Erythroblast (primary cell): Measurements from ENCODE around the gene MAP7D1.

Source experiments
- GATA1 ChIP-seq: IDR thresholded peaks from 2 replicates; pipeline ENCODE4 v1.6.1; 2011; ENCODE audit warnings: low read depth, mild to moderate bottlenecking, control low read depth, low read length, moderate library complexity
- POLR2A ChIP-seq: IDR thresholded peaks from 2 replicates; pipeline ENCODE4 v1.6.1; 2011; ENCODE audit warnings: mild to moderate bottlenecking, low read length

DNA sequence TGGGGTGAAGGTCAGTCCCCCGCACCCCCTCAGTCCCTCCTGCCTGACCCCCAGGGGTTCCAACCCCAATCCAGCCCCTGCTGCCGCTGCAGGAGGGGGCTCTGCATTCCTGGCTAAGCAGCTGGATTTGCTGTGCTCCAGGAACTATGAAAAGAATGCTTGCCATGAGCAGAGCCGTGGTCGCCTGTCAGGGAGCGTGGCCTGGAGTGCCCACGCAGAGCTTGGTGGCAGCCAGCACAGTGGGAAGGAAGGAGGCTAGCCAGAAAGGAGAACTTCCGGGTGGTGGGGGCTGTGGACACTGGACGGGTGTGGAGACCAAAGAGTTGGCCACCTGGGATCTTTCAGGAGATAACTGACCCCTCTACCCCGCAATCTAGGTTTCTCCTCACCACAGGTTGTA is 36.5 kb upstream of the MAP7D1 start:
- TF ChIP-seq POLR2A (no peak), GATA1 (no peak)
